Measurements from ENCODE around the gene RMND5A.
"Not testable (repeated sequence)": the region's sequence is repeated elsewhere in the genome, so short reads cannot be mapped to it uniquely, and the experiment has no call there.

The RMND5A gene

GRCh38 chr2:86686460-86686859 is 33.6 kb upstream of the RMND5A start:
- no peaks in the 10 kb centered on the region for H3K36me3 ChIP-seq (ENCODE audit: control insufficient read depth, insufficient read depth, low read length)
- no peak overlapping the region for H3K27ac ChIP-seq (ENCODE audit: insufficient read depth, low read depth, low read length, poor library complexity, severe bottlenecking)
- H3K4me3 ChIP-seq (ENCODE audit: insufficient read depth, low read depth, low read length): no peak overlapping the region
- 96% methylated on average over 4 of the region's 5 CpGs for WGBS, 2 experiments
- H3K27me3 ChIP-seq (ENCODE audit: control insufficient read depth, insufficient read depth, low read length, poor library complexity, severe bottlenecking): no peaks in the 10 kb centered on the region
- no peaks in the 10 kb centered on the region for H3K9me3 ChIP-seq (ENCODE audit: control insufficient read depth, low read length)
- H3K4me1 ChIP-seq (ENCODE audit: control insufficient read depth, insufficient read depth, low read length): no peaks in the 10 kb centered on the region

DNA sequence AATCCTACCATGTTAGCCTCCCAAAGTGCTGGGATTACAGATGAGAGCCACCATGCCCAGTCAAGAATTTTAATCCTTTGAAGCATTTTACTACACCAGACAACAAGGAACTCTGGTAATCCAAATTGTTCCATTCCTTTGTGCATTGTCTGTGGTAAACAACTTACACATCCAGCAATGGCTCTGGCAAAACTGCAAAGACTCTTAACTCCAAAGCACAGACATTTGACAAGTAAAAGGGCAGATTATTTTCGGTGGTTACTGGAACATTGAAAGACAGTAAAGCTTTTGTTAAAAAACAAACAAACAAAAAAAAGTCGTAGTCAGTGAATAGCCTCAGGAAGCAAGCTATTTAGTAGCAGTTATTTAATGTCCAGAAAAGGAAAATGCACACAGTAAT is 33.2 kb upstream of the RMND5A start:
- Histone ChIP-seq H3K36me3 (ENCODE audit: control insufficient read depth, insufficient read depth, low read length) (no peaks in the 10 kb centered on the region), H3K4me3 (ENCODE audit: insufficient read depth, low read depth, low read length) (no peak overlapping the region), H3K9me3 (ENCODE audit: control insufficient read depth, low read length) (no peaks in the 10 kb centered on the region), H3K4me1 (ENCODE audit: control insufficient read depth, insufficient read depth, low read length) (no peaks in the 10 kb centered on the region), H3K27me3 (ENCODE audit: control insufficient read depth, insufficient read depth, low read length, poor library complexity, severe bottlenecking) (no peaks in the 10 kb centered on the region), H3K27ac (ENCODE audit: insufficient read depth, low read depth, low read length, poor library complexity, severe bottlenecking) (no peak overlapping the region)
- WGBS, 2 experiments: 85 to 100% methylated on average over 2 of the region's 2 CpGs

DNA sequence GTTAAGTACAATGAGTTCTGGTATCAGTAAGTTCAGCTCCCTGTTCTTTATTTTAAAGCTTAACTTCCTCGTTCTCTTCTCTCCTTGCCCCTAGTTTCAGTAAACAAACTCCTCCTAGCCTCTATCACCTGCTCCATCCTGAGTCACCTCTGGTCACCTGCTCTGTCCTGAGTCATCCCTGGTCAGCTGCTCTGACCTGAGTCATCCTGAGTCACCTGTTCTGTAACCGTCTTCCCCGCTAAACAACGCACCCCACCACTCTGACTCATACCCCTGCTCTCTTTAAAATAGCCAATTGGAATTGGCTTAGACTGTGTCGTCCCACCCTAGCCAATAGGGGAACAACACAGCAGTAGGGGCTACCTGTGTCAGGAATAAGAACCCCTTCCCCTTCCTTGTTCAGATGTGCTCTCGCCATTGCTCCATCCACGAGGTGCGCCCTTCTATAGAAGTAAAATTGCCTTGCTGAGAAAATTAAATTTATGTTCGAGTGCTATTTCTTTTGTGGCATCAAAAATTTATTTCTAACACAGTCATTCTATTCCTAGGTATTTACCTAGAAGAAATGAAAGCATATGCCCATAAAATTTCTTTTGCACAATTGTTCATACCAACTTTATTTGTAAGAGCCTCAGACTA is 24.9 kb upstream of the RMND5A start:
- Histone ChIP-seq H3K4me1 (ENCODE audit: control insufficient read depth, insufficient read depth, low read length) (no peaks in the 10 kb centered on the region), H3K36me3 (ENCODE audit: control insufficient read depth, insufficient read depth, low read length) (no peaks in the 10 kb centered on the region), H3K27ac (ENCODE audit: insufficient read depth, low read depth, low read length, poor library complexity, severe bottlenecking) (no peak overlapping the region), H3K4me3 (ENCODE audit: insufficient read depth, low read depth, low read length) (no peak overlapping the region), H3K27me3 (ENCODE audit: control insufficient read depth, insufficient read depth, low read length, poor library complexity, severe bottlenecking) (no peaks in the 10 kb centered on the region), H3K9me3 (ENCODE audit: control insufficient read depth, low read length) (peaks cover 2% of the 10 kb centered on the region)
- WGBS, 2 experiments: 94 to 97% methylated on average over 5 to 9 of the region's 9 CpGs

GRCh38 chr2:86697551-86698104 is 22.5 kb upstream of the RMND5A start:
- no peaks in the 10 kb centered on the region for H3K27me3 ChIP-seq (ENCODE audit: control insufficient read depth, insufficient read depth, low read length, poor library complexity, severe bottlenecking)
- no peaks in the 10 kb centered on the region for H3K36me3 ChIP-seq (ENCODE audit: control insufficient read depth, insufficient read depth, low read length)
- H3K9me3 ChIP-seq (ENCODE audit: control insufficient read depth, low read length): peaks cover 2% of the 10 kb centered on the region
- H3K4me3 ChIP-seq (ENCODE audit: insufficient read depth, low read depth, low read length): no peak overlapping the region
- no peak overlapping the region for H3K27ac ChIP-seq (ENCODE audit: insufficient read depth, low read depth, low read length, poor library complexity, severe bottlenecking)
- no peaks in the 10 kb centered on the region for H3K4me1 ChIP-seq (ENCODE audit: control insufficient read depth, insufficient read depth, low read length)

DNA sequence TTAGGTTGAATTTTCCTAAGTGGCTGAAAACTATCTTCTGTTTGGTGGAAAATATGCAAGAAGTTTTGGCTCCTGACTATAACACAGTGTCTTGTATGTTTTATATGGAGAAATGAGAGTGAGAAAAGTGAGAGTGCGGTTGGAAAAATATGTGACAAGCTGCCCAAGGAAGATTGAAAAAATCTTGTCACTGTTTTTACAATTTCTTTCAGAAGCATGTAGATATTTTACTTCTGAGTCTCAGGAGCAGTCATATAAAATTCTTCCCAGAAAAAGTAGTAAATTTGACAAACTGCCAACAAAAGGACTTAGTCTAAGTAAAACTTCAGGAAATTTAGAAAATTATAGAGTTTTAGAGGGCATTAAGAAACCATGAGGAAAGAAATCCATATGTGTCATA is 19.4 kb upstream of the RMND5A start:
- no peaks in the 10 kb centered on the region for H3K36me3 ChIP-seq (ENCODE audit: control insufficient read depth, insufficient read depth, low read length)
- no peak overlapping the region for H3K4me3 ChIP-seq (ENCODE audit: insufficient read depth, low read depth, low read length)
- no peaks in the 10 kb centered on the region for H3K4me1 ChIP-seq (ENCODE audit: control insufficient read depth, insufficient read depth, low read length)
- no peak overlapping the region for H3K27ac ChIP-seq (ENCODE audit: insufficient read depth, low read depth, low read length, poor library complexity, severe bottlenecking)
- 92 to 97% methylated on average over 1 of the region's 1 CpG for WGBS, 2 experiments
- no peaks in the 10 kb centered on the region for H3K27me3 ChIP-seq (ENCODE audit: control insufficient read depth, insufficient read depth, low read length, poor library complexity, severe bottlenecking)
- no peaks in the 10 kb centered on the region for H3K9me3 ChIP-seq (ENCODE audit: control insufficient read depth, low read length)

DNA sequence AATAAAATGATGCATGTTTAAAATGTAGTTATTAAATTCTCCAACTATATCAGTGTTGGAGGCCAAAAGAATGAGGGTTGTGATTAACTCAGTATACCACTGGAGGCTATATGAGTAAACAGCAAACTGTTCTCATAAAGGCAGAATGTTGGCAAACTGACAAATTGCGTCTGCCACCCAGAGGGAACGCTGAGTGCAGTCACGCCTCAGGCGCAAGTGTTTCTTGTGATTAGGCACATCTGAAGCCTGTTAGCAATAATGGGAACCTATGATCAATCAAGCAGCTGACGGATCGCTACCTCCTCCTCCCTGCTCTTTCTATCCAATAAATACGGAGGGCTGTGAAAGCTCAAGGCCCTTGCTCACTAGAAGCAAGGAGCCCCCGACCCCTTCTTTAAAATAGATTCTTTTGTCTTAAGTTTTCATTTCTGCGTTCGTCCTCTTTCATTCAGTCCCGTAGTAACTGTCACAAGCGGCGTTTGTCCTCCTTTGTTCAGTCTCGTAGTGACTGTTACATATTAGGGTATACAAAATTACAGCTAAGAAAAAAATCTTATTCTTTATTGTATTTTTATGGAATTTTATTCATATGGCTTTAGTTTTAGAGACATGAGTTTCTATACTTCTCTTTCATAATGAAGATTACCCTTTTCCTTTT is 16.3 kb upstream of the RMND5A start:
- Histone ChIP-seq H3K36me3 (ENCODE audit: control insufficient read depth, insufficient read depth, low read length) (no peaks in the 10 kb centered on the region), H3K27ac (ENCODE audit: insufficient read depth, low read depth, low read length, poor library complexity, severe bottlenecking) (no peak overlapping the region), H3K4me3 (ENCODE audit: insufficient read depth, low read depth, low read length) (no peak overlapping the region), H3K27me3 (ENCODE audit: control insufficient read depth, insufficient read depth, low read length, poor library complexity, severe bottlenecking) (no peaks in the 10 kb centered on the region), H3K9me3 (ENCODE audit: control insufficient read depth, low read length) (peaks cover 3% of the 10 kb centered on the region), H3K4me1 (ENCODE audit: control insufficient read depth, insufficient read depth, low read length) (no peaks in the 10 kb centered on the region)
- WGBS, 2 experiments: 83 to 89% methylated on average over 8 to 11 of the region's 14 CpGs

DNA sequence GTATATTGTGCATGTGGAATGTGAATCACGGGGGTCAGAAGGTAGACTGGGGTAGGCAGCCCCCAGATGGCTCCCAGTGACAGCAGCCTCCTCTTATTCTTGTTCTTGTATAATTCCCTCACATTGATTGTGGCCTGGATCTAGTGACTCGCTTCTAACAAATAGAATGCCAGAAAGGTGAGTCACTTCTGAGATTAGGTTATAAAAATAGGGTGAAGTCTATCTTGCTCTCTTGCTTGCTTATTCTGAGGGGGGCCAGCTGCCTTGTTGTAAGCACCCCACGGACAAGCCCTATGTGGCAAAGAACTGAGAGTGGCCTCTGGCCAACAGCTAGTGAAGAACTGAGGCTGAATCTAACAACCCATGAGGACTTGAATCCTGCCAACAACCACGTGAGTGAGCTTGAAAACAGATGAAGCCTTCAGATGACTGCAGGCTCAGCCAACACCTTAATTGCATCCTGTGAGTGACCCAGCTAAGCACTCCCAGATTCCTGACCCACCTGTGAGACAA is 15.6 kb upstream of the RMND5A start:
- peaks cover 3% of the 10 kb centered on the region for H3K9me3 ChIP-seq (ENCODE audit: control insufficient read depth, low read length)
- H3K4me1 ChIP-seq (ENCODE audit: control insufficient read depth, insufficient read depth, low read length): no peaks in the 10 kb centered on the region
- no peak overlapping the region for H3K4me3 ChIP-seq (ENCODE audit: insufficient read depth, low read depth, low read length)
- H3K27ac ChIP-seq (ENCODE audit: insufficient read depth, low read depth, low read length, poor library complexity, severe bottlenecking): no peak overlapping the region
- WGBS, 2 experiments: 83 to 88% methylated on average over 4 of the region's 4 CpGs
- H3K27me3 ChIP-seq (ENCODE audit: control insufficient read depth, insufficient read depth, low read length, poor library complexity, severe bottlenecking): no peaks in the 10 kb centered on the region
- H3K36me3 ChIP-seq (ENCODE audit: control insufficient read depth, insufficient read depth, low read length): no peaks in the 10 kb centered on the region

- H3K27me3 ChIP-seq (ENCODE audit: control insufficient read depth, insufficient read depth, low read length, poor library complexity, severe bottlenecking): no peaks in the 10 kb centered on the region
- no peak overlapping the region for H3K27ac ChIP-seq (ENCODE audit: insufficient read depth, low read depth, low read length, poor library complexity, severe bottlenecking)
- no peak overlapping the region for H3K4me3 ChIP-seq (ENCODE audit: insufficient read depth, low read depth, low read length)
- H3K9me3 ChIP-seq (ENCODE audit: control insufficient read depth, low read length): peaks cover 3% of the 10 kb centered on the region
- 80 to 88% methylated on average over 6 of the region's 6 CpGs for WGBS, 2 experiments
- no peaks in the 10 kb centered on the region for H3K36me3 ChIP-seq (ENCODE audit: control insufficient read depth, insufficient read depth, low read length)
- H3K4me1 ChIP-seq (ENCODE audit: control insufficient read depth, insufficient read depth, low read length): no peaks in the 10 kb centered on the region
Observed at GRCh38 chr2:86706220-86706619, 13.9 kb upstream of the RMND5A start.

DNA sequence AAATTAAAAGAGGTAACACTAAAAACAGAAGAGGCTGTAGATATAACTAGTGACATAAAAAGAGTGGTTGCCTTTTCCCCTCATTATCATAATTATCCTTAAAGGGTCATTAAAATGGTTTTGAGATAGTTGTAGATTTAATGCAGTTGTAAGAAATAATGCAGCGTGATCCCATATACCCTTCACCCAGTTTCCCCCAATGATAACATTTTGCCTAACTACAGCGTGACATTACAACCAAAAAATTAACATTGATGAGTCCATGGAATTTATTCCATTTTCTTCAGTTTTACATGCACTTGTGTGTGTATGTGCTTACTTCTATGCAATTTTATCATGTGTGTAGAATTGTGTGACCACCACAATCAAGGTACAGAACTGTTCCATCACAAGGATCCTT is 13.2 kb upstream of the RMND5A start:
- H3K36me3 ChIP-seq (ENCODE audit: control insufficient read depth, insufficient read depth, low read length): no peaks in the 10 kb centered on the region
- no peak overlapping the region for H3K4me3 ChIP-seq (ENCODE audit: insufficient read depth, low read depth, low read length)
- no peak overlapping the region for H3K27ac ChIP-seq (ENCODE audit: insufficient read depth, low read depth, low read length, poor library complexity, severe bottlenecking)
- 94 to 100% methylated on average over 1 to 2 of the region's 2 CpGs for WGBS, 2 experiments
- H3K27me3 ChIP-seq (ENCODE audit: control insufficient read depth, insufficient read depth, low read length, poor library complexity, severe bottlenecking): no peaks in the 10 kb centered on the region
- no peaks in the 10 kb centered on the region for H3K4me1 ChIP-seq (ENCODE audit: control insufficient read depth, insufficient read depth, low read length)
- peaks cover 3% of the 10 kb centered on the region for H3K9me3 ChIP-seq (ENCODE audit: control insufficient read depth, low read length)

DNA sequence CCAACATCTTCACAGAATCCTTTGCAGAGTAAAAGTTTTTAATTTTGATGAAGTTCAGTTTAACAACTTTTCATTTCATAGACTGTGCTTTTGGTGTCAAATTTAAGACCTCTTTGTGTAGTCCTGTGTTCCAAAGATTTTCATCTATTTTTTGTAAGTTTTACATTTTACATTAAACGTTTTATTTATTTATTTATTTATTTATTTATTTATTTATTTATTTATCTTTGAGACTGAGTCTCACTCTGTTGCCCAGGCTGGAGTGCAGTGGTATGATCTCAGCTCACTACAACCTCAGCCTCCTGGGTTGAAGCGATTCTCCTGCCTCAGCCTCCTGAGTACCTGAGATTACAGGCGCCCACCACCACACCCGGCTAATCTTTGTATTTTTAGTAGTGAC is 12.0 kb upstream of the RMND5A start:
- H3K27me3 ChIP-seq (ENCODE audit: control insufficient read depth, insufficient read depth, low read length, poor library complexity, severe bottlenecking); H3K27ac ChIP-seq (ENCODE audit: insufficient read depth, low read depth, low read length, poor library complexity, severe bottlenecking); H3K36me3 ChIP-seq (ENCODE audit: control insufficient read depth, insufficient read depth, low read length); H3K4me1 ChIP-seq (ENCODE audit: control insufficient read depth, insufficient read depth, low read length); H3K4me3 ChIP-seq (ENCODE audit: insufficient read depth, low read depth, low read length); H3K9me3 ChIP-seq (ENCODE audit: control insufficient read depth, low read length): not testable (repeated sequence)
- 82 to 90% methylated on average over 3 of the region's 4 CpGs for WGBS, 2 experiments
